Measurements from ENCODE around the gene RBM43. TPM values are rescaled to one million over a fixed set of nuclear protein-coding genes. Genes with fewer than 3 reads are reported as not detected.

Gene RBM43
- total RNA-seq, 1 experiment from 2014 or later = 2.5 TPM

- Histone ChIP-seq H3K9me3 (ENCODE audit: low read length) (no peaks in the 10 kb centered on the region), H3K4me1 (ENCODE audit: insufficient read depth, low read length) (peaks cover 15% of the 10 kb centered on the region), H3K27ac (ENCODE audit: low read length) (peak overlapping the region; percentile 82), H2AFZ (ENCODE audit: low read length) (peak overlapping the region; percentile 77), H3K27me3 (ENCODE audit: low read length) (no peaks in the 10 kb centered on the region), H3K9me2 (replicated peaks; ENCODE audit: low read length) (no peaks in the 10 kb centered on the region), H3K9ac (ENCODE audit: low read length) (peak overlapping the region; percentile 80), H3K79me2 (ENCODE audit: low read length) (peaks cover 24% of the 10 kb centered on the region), H4K20me1 (ENCODE audit: low read length) (no peaks in the 10 kb centered on the region), H3K4me2 (ENCODE audit: low read length) (peak overlapping the region; percentile 80), H3K36me3 (ENCODE audit: low read depth, low read length) (no peaks in the 10 kb centered on the region), H3F3A (ENCODE audit: low read length, unreplicated experiment) (no peaks in the 10 kb centered on the region), H3K4me3 (ENCODE audit: low read length) (peak overlapping the region; percentile 75)
- intact Hi-C loops (cut with micrococcal nuclease) = loop anchor here (1.0 to 5.0 kb wide), 3 partner anchors 29 to 147 kb away; partner anchors contain the start of genes RBM43 and RIF1
- ATAC-seq (peak; percentile 51), DNase-seq (peak; percentile 79)
- TF ChIP-seq EZH2phosphoT487 (IDR thresholded peaks at IDR 0.05; ENCODE audit: borderline replicate concordance, low read length) = no peak
- no peak for TF ChIP-seq EZH2 (IDR thresholded peaks at IDR 0.05; ENCODE audit: low read length, unreplicated experiment)
- no peak for TF ChIP-seq CTCF (conservative IDR thresholded peaks at IDR 0.05; ENCODE audit: low read depth, low read length)
- CTCF ChIA-PET = interaction anchor here (0.7 kb wide), 1 partner anchor 29 kb away, joined by 9 read pairs; no protein-coding TSS in a partner anchor
- TSS peak; percentile 83 for BruUV-seq (replicated peaks)
- POLR2A ChIA-PET (ENCODE audit: unreplicated experiment) = interaction anchor here (0.6 kb wide), 1 partner anchor 78 kb away, joined by 19 read pairs; no protein-coding TSS in a partner anchor
Measured at GRCh38 chr2:151289972-151290866, 28.6 kb upstream of the RBM43 start.

GRCh38 chr2:151287513-151288250 lies 26.0 kb upstream of the RBM43 start:
- H3K4me3 ChIP-seq (ENCODE audit: low read length) = peak overlapping the region; percentile 75; the same call in 1 of the 2 replicates
- no TSS peak for BruUV-seq (replicated peaks)
- no peak overlapping the region for H2AFZ ChIP-seq (ENCODE audit: low read length)
- H3K9me2 ChIP-seq (replicated peaks; ENCODE audit: low read length) = no peaks in the 10 kb centered on the region
- DNase-seq (no peak), ATAC-seq (no peak)
- POLR2A ChIA-PET (ENCODE audit: unreplicated experiment) = interaction anchor here (0.6 kb wide), 1 partner anchor 9 kb away, joined by 3 read pairs; no protein-coding TSS in a partner anchor
- intact Hi-C loops (cut with micrococcal nuclease) = loop anchor here (5.0 kb wide), 1 partner anchor 150 kb away; no protein-coding TSS in a partner anchor
- no peaks in the 10 kb centered on the region for H3K9me3 ChIP-seq (ENCODE audit: low read length)
- H3K4me2 ChIP-seq (ENCODE audit: low read length) = peak overlapping the region; percentile 80; the same call in 1 of the 2 replicates
- no peaks in the 10 kb centered on the region for H3F3A ChIP-seq (ENCODE audit: low read length, unreplicated experiment)
- H3K36me3 ChIP-seq (ENCODE audit: low read depth, low read length) = no peaks in the 10 kb centered on the region
- H3K27me3 ChIP-seq (ENCODE audit: low read length) = no peaks in the 10 kb centered on the region
- H3K27ac ChIP-seq (ENCODE audit: low read length) = no peak overlapping the region
- H3K9ac ChIP-seq (ENCODE audit: low read length) = no peak overlapping the region
- no peaks in the 10 kb centered on the region for H4K20me1 ChIP-seq (ENCODE audit: low read length)
- H3K4me1 ChIP-seq (ENCODE audit: insufficient read depth, low read length) = peaks cover 15% of the 10 kb centered on the region
- CTCF ChIA-PET = no interaction called here
- H3K79me2 ChIP-seq (ENCODE audit: low read length) = peaks cover 24% of the 10 kb centered on the region
- TF ChIP-seq EZH2 (IDR thresholded peaks at IDR 0.05; ENCODE audit: low read length, unreplicated experiment) = no peak
- no peak for TF ChIP-seq CTCF (conservative IDR thresholded peaks at IDR 0.05; ENCODE audit: low read depth, low read length)
- no peak for TF ChIP-seq EZH2phosphoT487 (IDR thresholded peaks at IDR 0.05; ENCODE audit: borderline replicate concordance, low read length)

All from PC-3 (cell line).